ENCODE measurements around the gene ZBED6. TPM values are rescaled to one million over a fixed set of nuclear protein-coding genes. Genes with fewer than 3 reads are reported as not detected.

The ZBED6 gene
- total RNA-seq, 2 experiments from 2014 or later, result 25.0 to 25.2 TPM

DNA sequence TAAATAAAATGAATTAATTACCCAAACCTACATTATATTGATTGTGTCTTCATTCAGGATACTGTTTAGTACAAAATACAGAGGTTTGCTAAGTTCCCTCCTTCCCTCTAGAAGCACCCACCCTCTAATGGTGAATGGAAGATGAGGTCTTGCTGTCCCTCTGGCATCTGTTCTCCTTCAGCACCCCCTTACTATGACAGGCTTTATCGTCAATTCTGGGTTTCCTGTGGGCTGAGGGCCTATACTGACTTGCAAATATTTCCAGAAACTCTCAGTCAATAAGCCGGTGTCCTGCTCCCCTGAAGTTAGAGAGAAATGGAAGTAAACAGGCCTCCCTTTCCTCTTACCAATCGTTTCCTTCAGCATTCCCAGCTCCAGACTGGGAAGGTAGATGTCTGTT, 17.3 kb upstream of the ZBED6 start:
- TF ChIP-seq CTCF (IDR thresholded peaks at IDR 0.05), result no peak
- H3K4me3 Mint-ChIP-seq, result no peak overlapping the region
- ChIA-PET POLR2A (interaction anchor here (0.9 kb wide), 1 partner anchor 13 kb away, joined by 3 read pairs; the partner anchor contains the start of gene LAX1), CTCF (no interaction called here)
- H3K4me1 ChIP-seq (ENCODE audit: insufficient read depth, low read length), result no peaks in the 10 kb centered on the region
- H3K36me3 ChIP-seq (ENCODE audit: insufficient read depth, low read length), result peaks cover 27% of the 10 kb centered on the region
- no peaks in the 10 kb centered on the region for H3K27me3 ChIP-seq (ENCODE audit: control insufficient read depth in 1 of 2, insufficient read depth in 2 of 2, low read length in 2 of 2)
- H3K9me3 Mint-ChIP-seq, result no peaks in the 10 kb centered on the region
- H3K4me1 Mint-ChIP-seq (ENCODE audit: low read depth), result peaks cover 7% of the 10 kb centered on the region
- DNase-seq, result no peak
- intact Hi-C loops (cut with DNase I, micrococcal nuclease), result no loop called here
- H3K4me3 ChIP-seq (ENCODE audit: low read length), result no peak overlapping the region
- ATAC-seq (ENCODE audit: poor library complexity), result no peak
- H3K27ac Mint-ChIP-seq, result peak overlapping the region; percentile 55
- H3K27me3 Mint-ChIP-seq, result no peaks in the 10 kb centered on the region
- no peak overlapping the region for H3K27ac ChIP-seq (ENCODE audit: low read depth in 1 of 2, low read length in 2 of 2)
- H3K36me3 Mint-ChIP-seq (ENCODE audit: low read depth), result peaks cover 34% of the 10 kb centered on the region
- H3K9me3 ChIP-seq (ENCODE audit: control insufficient read depth in 1 of 2, insufficient read depth in 1 of 2, low read length in 2 of 2), result no peaks in the 10 kb centered on the region

- intact Hi-C loops (cut with DNase I, micrococcal nuclease), result no loop called here
- Mint-ChIP-seq H3K36me3 (ENCODE audit: low read depth) (peaks cover 27% of the 10 kb centered on the region), H3K27ac (no peak overlapping the region), H3K4me3 (no peak overlapping the region), H3K4me1 (ENCODE audit: low read depth) (peaks cover 7% of the 10 kb centered on the region), H3K27me3 (no peaks in the 10 kb centered on the region), H3K9me3 (no peaks in the 10 kb centered on the region)
- no peaks in the 10 kb centered on the region for H3K27me3 ChIP-seq (ENCODE audit: control insufficient read depth in 1 of 2, insufficient read depth in 2 of 2, low read length in 2 of 2)
- no peak overlapping the region for H3K4me3 ChIP-seq (ENCODE audit: low read length)
- TF ChIP-seq CTCF (IDR thresholded peaks at IDR 0.05), result no peak
- H3K27ac ChIP-seq (ENCODE audit: low read depth in 1 of 2, low read length in 2 of 2), result no peak overlapping the region
- DNase-seq (no peak), ATAC-seq (ENCODE audit: poor library complexity) (no peak)
- peaks cover 22% of the 10 kb centered on the region for H3K36me3 ChIP-seq (ENCODE audit: insufficient read depth, low read length)
- ChIA-PET CTCF (no interaction called here), POLR2A (no interaction called here)
- no peaks in the 10 kb centered on the region for H3K9me3 ChIP-seq (ENCODE audit: control insufficient read depth in 1 of 2, insufficient read depth in 1 of 2, low read length in 2 of 2)
- no peaks in the 10 kb centered on the region for H3K4me1 ChIP-seq (ENCODE audit: insufficient read depth, low read length)
Observed at GRCh38 chr1:203778789-203779188, 16.6 kb upstream of the ZBED6 start.

GRCh38 chr1:203781962-203782361, 13.5 kb upstream of the ZBED6 start:
- DNase-seq, result no peak
- Histone ChIP-seq H3K4me3 (ENCODE audit: low read length) (no peak overlapping the region), H3K27ac (ENCODE audit: low read depth in 1 of 2, low read length in 2 of 2) (no peak overlapping the region), H3K9me3 (ENCODE audit: control insufficient read depth in 1 of 2, insufficient read depth in 1 of 2, low read length in 2 of 2) (no peaks in the 10 kb centered on the region), H3K4me1 (ENCODE audit: insufficient read depth, low read length) (no peaks in the 10 kb centered on the region), H3K36me3 (ENCODE audit: insufficient read depth, low read length) (no peaks in the 10 kb centered on the region), H3K27me3 (ENCODE audit: control insufficient read depth in 1 of 2, insufficient read depth in 2 of 2, low read length in 2 of 2) (no peaks in the 10 kb centered on the region)
- ATAC-seq (ENCODE audit: poor library complexity), result no peak
- ChIA-PET POLR2A (no interaction called here), CTCF (no interaction called here)
- Mint-ChIP-seq H3K36me3 (ENCODE audit: low read depth) (peaks cover 1% of the 10 kb centered on the region), H3K27me3 (no peaks in the 10 kb centered on the region), H3K27ac (no peak overlapping the region), H3K4me1 (ENCODE audit: low read depth) (no peaks in the 10 kb centered on the region), H3K4me3 (no peak overlapping the region), H3K9me3 (no peaks in the 10 kb centered on the region)
- intact Hi-C loops (cut with DNase I, micrococcal nuclease), result no loop called here
- TF ChIP-seq CTCF (IDR thresholded peaks at IDR 0.05), result no peak
